GM19035 (cell line): Measurements from ENCODE around the gene FAIM2.
"Not testable (repeated sequence)": the region's sequence is repeated elsewhere in the genome, so short reads cannot be mapped to it uniquely, and the experiment has no call there.

Experiments used
- ATAC-seq: cut with Tn5 transposase; IDR thresholded peaks from one replicate; pipeline ENCODE4 v1.9.1; 2021; ENCODE audit not compliant: unreplicated experiment

FAIM2 gene

DNA sequence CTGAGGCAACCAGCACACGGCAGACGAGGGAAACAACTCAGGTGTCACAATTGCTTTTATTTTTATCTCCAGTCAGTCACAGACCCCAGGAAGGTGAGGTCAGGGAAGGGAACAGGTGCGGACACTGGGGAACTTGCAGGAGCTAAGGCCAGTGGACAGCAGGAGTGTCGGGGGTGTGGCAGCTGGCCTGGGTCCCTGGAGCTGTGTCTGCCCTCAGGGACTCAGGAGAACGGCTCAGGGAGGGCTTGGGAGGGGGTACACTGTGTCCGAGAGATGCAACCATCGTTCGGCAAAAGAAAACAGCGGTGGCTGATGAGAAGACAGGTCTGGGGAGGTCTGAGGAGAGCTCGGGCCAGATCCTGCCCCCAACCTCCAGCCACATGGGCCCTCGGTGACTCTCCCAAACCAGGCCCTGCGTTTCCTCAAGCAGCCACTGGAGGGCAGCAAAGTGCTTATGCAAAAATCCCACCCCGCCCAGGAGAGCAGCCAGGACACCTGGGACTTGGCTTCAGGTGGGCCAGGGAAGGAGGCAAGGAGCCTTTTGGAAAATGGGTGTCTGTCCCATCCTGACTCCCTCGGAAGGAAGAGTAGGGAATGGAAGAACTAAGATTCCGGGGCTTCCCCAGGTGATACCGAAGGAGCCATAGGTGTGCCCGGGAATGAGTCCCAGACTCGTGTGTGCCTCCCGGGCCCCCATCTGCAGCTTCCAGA is 36.7 kb downstream of the FAIM2 start:
- ATAC-seq = no peak

DNA sequence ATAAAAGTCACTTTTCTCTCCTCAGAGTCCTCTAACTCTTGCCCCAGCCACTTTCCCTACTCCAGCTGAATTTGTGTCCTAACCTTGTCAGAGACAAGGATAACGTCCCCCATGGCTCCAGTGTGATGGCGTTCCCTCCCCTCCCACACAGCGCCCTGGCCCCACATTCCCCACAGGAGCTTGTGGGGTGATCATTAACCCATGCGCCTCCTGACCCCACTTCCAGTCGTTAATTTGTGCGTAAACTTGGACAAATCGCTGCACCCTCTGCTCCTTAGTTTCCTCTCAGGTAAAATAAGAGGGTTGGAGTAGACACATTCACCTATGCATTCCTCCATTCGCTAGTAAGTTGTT is 37.9 kb downstream of the FAIM2 start:
- no peak for ATAC-seq

DNA sequence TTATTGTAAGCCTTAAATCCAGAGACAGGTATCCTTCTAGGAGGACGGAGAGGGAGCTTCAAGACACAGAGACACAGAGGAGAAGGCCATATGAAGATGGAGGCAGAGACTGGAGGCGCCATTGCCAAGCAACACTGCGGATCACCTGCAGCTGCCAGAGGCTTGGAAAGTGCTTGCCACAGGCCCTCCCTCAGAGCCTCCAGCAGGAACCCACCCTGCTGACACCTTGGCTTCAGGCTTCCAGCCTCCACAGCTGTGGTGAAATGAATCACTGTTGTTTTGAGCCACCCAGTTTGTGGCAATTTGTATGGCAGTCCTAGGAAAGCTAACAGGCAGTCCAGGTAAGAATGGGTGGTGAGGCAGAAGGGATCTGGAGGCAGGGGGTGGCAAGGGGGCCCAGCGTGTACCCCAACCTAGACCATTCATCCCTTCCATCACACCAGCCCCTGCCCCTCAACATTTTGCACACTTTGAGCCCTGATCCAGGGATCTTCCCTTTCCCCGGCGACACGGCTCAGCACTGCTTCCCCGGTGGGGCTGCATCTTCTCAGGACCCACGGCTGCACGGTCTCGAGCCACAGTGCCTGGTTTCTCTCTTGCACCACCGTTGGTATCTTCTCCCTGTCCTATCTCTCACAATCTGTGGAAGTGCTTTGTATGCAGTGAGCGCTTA is 38.5 kb downstream of the FAIM2 start:
- ATAC-seq = no peak

DNA sequence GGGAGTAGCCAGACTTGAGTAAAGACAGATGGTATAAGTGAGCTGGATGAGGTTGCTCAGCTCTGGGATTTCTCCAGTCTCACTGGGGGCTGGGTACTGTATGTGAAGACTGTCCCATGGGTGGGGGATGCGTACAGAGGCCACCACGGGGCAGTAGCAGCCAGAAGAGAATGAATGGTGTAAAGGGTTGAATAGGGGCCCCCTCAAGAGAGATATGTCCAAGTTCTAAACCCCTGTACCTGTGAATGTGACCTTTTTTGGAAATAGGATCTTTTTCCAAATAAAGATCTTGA is 39.0 kb downstream of the FAIM2 start:
- no peak for ATAC-seq

DNA sequence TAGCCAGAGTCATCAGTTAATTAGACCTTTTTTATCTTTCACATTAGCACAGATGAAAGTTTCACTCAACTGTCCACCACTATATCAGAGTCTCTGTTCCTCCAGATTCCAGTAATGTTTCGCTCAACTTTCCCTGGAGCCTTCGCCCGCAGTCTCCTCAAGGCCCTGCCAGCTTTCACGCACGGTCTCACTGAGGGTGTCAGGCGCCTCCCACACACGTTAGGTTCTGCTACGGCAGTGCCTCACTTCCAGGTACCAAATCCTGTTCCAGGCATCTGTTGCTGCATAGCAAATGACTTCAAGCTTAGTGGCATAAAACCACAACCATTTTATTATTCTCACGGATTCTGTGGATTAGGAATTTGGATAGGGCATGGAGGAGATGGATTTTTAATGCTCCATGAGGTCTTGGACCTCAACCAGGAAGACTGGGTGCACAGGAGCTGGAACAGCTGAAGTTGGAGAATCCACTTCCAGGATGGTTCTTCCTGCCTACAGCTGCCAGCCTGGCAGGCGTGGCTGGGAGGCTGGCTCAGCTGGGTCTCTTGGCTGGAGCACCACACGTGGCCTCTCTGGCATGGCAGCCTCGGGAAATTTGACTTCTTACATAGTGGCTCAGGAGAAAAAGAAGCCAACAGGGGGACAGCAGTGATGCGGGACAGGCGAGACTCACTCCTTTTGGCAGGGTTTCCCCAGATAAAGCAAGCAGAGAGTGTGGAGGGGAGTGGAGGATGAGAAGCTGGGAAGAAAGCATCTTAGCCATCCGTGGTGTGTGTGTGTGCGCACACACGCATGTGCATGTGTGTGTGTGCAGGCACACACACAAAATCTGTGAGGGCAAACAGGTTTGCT is 39.5 kb downstream of the FAIM2 start:
- no peak for ATAC-seq

DNA sequence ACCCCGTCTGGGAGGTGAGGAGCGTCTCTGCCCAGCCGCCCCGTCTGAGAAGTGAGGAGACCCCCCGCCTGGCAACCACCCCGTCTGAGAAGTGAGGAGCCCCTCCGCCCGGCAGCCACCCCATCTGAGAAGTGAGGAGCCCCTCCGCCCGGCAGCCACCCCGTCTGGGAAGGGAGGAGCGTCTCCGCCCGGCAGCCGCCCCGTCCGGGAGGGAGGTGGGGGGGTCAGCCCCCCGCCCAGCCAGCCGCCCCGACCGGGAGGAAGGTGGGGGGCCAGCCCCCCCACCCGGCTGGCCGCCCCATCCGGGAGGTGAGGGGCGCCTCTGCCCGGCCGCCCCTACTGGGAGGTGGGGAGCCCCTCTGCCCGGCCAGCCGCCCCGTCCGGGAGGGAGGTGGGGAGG is 42.8 kb downstream of the FAIM2 start:
- not testable (repeated sequence) for ATAC-seq

DNA sequence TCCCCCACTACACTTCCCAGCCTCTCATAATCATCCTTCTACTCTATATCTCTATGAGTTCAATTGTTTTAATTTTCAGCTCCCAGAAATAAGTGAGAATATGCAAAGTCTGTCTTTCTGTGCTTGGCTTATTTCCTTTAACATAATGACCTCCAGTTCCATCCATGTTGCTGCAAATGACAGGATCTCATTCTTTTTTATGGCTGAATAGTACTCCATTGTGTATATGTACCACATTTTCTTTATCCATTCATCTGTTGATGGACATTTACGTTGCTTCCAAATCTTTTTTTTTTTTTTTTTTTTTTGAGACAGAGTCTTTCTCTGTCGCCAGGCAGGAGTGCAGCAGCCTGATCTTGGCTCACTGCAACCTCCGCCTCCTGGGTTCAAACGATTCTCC is 47.8 kb downstream of the FAIM2 start:
- ATAC-seq = not testable (repeated sequence)

DNA sequence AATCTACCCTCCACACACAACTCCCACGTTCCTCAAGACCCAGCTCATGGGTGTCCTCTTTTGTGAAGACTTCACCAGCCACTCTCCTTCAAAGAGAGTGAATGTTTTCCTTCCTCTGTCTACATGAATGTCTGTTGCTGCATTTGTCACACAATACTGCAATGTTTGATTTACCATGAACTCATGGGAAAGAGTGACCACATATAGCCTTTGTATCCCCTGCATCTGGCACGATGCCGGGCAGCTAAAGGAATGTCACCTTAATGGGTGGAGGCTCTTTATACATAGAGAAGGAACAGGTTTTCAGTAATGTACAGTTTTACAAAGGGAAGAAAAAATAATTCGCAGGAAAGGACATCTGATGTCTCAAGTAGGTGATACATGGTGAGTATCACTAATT is 48.7 kb downstream of the FAIM2 start:
- ATAC-seq = no peak

DNA sequence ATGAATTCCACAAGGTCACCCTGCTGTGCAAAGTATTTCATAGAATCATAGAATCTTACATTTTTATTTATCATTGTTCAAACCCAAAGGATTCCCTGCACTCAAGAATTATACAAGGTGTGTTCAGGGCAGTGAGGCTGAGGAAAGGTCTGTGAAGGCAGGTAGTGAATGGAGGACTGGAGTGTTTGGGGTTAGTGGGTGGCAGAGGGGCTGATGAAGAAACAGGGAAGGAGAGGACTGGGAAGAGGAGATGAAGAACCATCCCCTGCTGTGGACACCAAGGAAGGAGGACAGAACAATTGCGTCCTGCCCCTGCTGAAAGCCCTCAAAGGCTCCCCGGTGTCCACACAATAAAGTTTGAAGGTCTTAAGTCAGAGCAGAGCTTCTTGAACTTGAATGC is 50.0 kb downstream of the FAIM2 start:
- no peak for ATAC-seq

DNA sequence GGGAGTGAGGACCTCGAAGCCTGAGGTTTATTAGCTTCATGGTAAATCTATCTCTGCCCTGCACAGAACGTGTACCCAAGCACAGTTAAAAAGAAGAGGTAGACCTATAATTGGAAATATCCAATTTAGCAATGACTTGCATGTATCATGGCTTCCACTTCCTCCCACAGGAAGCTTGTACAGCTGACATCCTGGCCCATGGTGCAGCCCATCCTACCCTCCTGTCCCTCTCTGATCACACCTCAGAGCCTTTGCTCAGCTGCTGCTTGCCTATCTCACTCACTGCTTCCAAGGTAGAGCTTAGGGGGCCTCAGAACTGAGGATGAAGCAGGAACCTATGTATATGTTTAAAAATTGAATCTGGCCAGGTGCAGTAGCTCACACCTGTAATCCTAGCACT is 56.5 kb downstream of the FAIM2 start:
- ATAC-seq = no peak

DNA sequence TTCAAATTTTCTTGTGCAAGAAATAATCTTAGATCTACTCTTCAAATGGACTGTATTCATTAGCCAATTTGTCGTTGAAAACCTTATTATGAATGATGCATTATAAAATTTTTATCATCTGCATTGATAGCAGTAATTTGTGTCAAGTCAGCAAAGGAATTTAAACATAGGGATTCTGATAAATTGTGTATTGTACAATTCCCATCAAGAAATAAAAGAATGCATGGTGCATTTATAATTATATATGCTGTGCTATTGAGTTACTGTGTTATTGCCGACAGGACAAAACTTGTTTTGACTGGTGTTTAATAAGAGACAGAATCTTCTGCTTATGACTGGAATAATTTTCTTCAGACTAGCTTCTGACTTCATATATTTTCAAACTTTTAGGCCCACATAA is 57.7 kb downstream of the FAIM2 start:
- ATAC-seq = no peak

DNA sequence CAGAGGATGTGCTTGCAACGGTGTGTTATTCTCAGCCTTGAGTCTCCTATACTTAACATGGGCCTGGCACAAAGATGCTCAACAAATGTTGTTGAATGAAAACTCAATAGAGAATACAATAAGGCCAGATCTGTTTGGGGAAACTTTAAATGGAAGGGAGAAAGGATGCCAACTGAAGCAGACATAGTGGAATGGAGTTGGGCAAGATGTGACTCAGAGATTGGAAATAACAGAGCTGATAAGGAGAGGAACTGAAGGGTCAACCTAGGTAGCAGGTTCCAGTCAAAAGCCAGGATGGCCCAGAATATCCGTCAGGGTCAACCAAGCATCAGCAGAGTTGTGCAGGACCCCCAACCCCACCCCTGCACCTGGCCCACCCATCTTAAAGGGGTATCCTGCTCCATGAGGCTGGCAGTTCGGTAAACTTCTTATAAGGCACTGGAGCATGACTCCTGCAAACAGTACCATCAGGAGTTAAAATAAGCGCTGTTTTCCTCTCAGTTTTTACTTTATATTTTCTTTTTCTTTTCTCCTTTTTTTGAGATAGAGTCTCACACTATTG is 59.7 kb downstream of the FAIM2 start:
- no peak for ATAC-seq

DNA sequence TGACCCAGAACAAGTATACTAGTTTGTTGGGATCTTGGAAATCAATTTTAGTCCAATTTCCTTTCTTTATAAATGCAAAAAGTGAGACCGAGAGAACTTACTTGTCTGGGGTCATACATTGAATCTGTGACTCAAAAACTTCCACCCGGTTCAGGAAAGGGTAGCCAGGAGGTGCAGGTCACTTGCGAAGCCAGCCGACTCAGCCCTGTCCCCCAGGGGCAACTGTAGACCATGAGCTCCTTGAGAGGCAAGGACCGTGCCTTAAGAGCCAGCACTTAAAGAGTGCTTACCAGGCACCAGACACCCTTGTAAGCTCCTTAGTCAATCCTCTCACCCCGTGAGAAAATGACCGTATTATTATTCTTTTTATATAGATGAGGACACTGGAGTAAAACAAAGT is 60.3 kb downstream of the FAIM2 start:
- ATAC-seq = no peak

DNA sequence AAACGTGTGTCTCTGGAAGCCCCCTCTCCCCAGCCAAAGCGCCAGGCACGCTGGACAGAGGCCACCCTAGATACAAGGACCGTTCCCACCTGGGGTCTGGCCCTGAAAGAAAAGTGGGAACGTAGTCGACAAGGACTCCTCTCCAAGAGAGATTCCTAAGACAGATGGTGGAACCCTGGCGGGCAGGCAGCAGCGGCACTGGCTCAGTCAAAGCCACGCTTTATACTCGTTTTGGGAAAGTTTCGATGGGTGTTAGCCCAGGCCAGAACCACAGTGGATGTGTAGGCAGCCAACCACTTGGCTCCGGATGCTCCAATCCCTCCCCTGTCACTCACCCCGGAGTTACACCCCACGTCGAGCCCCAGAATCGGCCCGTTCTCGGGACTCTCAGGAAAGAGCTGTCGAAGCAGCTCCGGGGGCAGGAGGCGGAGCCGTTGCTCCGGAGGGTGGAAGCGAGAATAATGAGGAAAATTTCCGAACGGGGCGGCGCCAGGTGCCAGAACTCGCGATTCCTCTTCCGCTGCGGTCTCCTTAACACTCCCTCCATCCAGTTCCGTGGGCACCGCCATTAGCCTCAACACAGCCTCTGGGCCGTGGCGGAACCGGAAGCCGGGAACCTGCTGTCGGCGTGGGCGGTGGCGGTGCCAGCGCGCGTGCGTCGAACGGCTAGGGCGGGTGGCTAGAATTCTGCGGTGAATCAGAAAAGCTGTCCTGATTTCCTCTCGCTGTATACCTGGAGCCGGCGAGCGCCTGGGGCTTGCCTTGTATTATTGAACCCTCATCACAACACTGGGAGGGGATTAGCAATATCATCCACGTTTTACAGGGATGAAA is 61.0 kb downstream of the FAIM2 start, which contains the start of gene BCDIN3D:
TSS of gene BCDIN3D (minus strand) at position 588 of the 834 bp plus-strand sequence. CDS start at position 569, 19 bp downstream.
- peak; percentile 88 for ATAC-seq

DNA sequence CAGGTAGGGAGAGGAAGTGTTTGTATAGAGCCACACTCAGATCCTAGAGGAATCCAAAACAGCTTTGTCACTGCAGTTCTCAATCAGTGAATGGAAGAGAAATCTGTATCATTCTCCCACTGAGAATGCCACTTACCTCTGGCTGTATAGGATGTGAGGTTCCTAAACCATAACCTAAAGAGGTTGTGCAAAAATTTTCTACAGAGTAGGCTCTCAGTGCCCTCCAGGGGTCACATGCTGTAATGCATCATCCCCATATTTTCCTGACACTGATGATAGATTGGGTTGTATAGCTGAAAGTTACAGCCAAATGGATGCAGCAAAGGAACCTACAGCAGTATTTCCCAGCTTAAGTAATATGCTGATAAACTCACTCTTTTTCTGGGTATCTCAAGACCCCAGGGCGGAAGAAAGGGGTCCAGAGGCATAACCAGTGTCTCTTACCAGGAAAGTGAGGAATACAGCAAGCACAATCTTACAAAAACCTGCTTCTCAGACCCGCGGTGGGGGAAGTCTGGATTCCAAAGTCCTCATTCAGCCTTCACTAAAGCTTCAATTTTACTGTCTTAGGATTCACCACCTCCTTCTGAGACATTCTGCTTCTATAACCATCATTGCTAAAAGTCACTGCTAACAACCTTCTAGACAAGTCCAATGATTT is 64.6 kb downstream of the FAIM2 start:
- no peak for ATAC-seq

DNA sequence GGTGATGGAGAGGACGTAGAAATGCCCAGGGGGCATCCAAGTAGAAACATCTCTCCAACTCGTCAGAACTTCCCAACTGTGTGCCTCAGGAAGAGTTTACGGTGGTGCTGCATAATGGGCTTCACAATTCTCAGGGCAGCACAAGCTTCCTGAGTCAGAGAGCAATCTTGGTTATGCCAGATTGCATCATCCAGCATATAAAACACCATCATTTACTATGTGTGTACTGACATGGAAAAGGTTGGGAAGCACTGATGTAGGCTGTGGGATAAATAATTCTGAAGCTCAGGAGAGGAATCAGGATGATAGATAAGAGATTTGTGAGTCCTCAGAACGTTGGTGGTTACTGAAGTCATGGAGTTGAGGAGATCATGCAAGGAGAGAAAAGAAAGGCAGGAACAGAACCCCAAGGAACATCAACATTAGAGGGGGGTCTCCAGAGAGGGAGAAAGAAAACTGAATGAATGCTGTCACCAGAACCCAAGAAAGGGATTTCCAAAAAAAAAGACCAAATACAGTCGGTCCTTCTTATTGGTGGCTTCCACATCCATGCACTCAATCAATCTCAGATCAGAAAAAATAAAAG is 70.8 kb downstream of the FAIM2 start:
- no peak for ATAC-seq

DNA sequence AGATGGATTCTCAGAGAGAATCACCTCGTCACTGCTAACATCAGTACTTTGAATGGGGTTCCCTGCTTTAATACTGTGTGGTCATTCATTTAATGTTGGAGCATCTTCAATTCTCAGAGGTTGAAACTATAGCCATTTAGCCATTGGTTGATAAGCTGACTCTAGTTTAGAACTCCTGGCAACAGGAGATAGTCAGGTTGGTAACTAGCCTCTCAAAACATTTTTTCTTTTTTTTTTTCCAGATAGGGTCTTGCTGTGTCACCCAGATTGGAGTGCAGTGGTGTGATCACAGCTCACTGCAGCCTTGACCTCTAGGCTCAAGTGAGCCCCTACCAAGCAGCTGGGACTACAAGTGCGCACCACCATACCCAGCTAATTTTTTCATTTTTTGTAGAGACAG is 72.0 kb downstream of the FAIM2 start:
- no peak for ATAC-seq

DNA sequence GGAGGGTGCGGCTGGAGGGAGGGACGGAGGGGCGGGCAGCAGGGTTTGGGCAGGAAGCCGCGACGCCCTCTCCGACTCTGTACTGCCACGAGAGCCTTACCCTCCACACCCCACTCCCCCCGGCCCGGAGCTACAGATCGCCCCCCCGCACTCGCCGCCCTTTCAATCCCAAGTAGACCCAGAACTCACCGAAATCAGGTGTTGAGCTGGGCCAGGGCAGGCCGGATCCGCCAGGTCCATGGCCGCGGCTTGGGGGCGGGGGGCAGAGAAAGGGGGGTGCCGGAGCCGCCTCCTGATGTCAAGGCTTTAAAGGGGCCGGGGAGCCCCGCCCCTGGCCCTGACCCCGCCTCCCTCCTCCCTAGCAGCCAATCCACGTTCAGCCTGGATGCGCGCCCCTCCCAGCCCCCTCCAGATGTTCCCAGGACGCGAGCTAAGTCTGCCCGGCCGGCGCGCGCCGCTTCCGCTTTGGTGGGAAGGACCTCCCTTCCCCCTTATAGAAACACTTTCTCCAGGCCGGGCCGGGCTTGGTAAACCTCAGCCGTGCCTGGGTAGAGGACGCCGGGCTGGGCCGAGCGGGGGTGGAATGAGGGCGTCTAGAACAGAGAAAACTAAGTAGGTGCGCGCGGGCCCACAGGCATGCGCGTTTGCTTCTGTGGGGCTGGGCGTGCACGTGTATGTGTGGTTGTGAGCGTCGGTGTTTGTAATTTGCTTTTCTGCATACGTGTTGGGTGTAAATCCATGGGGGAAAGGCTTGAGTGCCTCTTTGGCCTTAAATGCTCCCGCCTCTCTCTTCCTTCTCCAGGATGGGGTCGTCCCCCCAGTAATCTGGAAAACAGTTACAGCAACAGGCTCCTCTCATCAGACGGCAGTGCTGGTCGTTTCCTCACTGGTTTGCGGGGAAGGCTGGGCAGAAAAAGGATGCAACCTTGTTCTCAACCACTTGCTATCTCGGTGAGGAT is 75.3 kb downstream of the FAIM2 start, which contains the start of gene NCKAP5L:
TSS of gene NCKAP5L (minus strand) at position 281 of the 959 bp plus-strand sequence. CDS start 24,369 bp downstream, outside the sequence.
- peak; percentile 83 for ATAC-seq
